Measurements from ENCODE around the gene NUTM2E. TPM values are rescaled to one million over a fixed set of nuclear protein-coding genes. Genes with fewer than 3 reads are reported as not detected.
"Not testable (repeated sequence)": the region's sequence is repeated elsewhere in the genome, so short reads cannot be mapped to it uniquely, and the experiment has no call there.

Gene NUTM2E
- total RNA-seq (1 to 10 TPM in 1 of 2 donors, under 1 TPM in 1; 0.31 to 1.1 TPM), polyA plus RNA-seq (under 1 TPM; 0.71 to 0.85 TPM)
- long read RNA-seq, donor 1 = 0 reads
- long read RNA-seq, donor 2 = 0 reads
- long read RNA-seq, donor 3 = 0 reads
- long read RNA-seq, donor 4 = 0 reads
- long read RNA-seq, donor 5 = 0 reads

GRCh38 chr10:79826496-79827215 lies at the start of gene NUTM2E:
Gene NUTM2E, plus strand, starts transcription at chr10:79826739. Its CDS starts 15,002 bp downstream, at chr10:79841741.
- H3K4me1 ChIP-seq (ENCODE audit: control insufficient read depth in 5 of 5, insufficient read depth in 5 of 5, low read length in 5 of 5); H3K27me3 ChIP-seq (ENCODE audit: control insufficient read depth in 3 of 3, insufficient read depth in 3 of 3, low read length in 2 of 3); H3K36me3 ChIP-seq (ENCODE audit: control insufficient read depth in 4 of 4, insufficient read depth in 4 of 4, low read length in 4 of 4); H3K9me3 ChIP-seq (ENCODE audit: control insufficient read depth in 4 of 4, insufficient read depth in 3 of 4, low read length in 3 of 4): not testable (repeated sequence)
- Histone ChIP-seq H3K27ac (ENCODE audit: low read depth in 1 of 2, low read length in 1 of 2) (peak within 1 kb of the TSS; percentile 91 to 96), H3K9ac (ENCODE audit: insufficient read depth in 1 of 2, low read length in 2 of 2) (peak within 1 kb of the TSS in 1 of 2 donors; percentile 49), H3K4me3 (peak within 1 kb of the TSS; percentile 58)
- 0 to 1% methylated on average over 56 to 74 of the region's 78 CpGs for whole genome bisulfite sequencing, 2 donors
- ATAC-seq (ENCODE audit: insufficient read depth, low FRiP score) (peak; percentile 97), DNase-seq (peak; percentile 91)

- H3K4me3 ChIP-seq; H3K27ac ChIP-seq (ENCODE audit: low read depth in 1 of 2, low read length in 1 of 2); ATAC-seq (ENCODE audit: insufficient read depth, low FRiP score); DNase-seq; H3K27me3 ChIP-seq (ENCODE audit: control insufficient read depth in 3 of 3, insufficient read depth in 3 of 3, low read length in 2 of 3); H3K9me3 ChIP-seq (ENCODE audit: control insufficient read depth in 4 of 4, insufficient read depth in 3 of 4, low read length in 3 of 4); H3K4me1 ChIP-seq (ENCODE audit: control insufficient read depth in 5 of 5, insufficient read depth in 5 of 5, low read length in 5 of 5); H3K36me3 ChIP-seq (ENCODE audit: control insufficient read depth in 4 of 4, insufficient read depth in 4 of 4, low read length in 4 of 4); H3K9ac ChIP-seq (ENCODE audit: insufficient read depth in 1 of 2, low read length in 2 of 2): not testable (repeated sequence)
Measured at GRCh38 chr10:79777997-79778396, 48.5 kb upstream of the NUTM2E start.

- ATAC-seq (ENCODE audit: insufficient read depth, low FRiP score) (peak; percentile 92), DNase-seq (peak; percentile 66 to 80 (median 71))
- WGBS, 2 donors = 0 to 4% methylated on average over 13 to 14 of the region's 14 CpGs
- not testable (repeated sequence) for H3K36me3 ChIP-seq (ENCODE audit: control insufficient read depth in 4 of 4, insufficient read depth in 4 of 4, low read length in 4 of 4); H3K27me3 ChIP-seq (ENCODE audit: control insufficient read depth in 3 of 3, insufficient read depth in 3 of 3, low read length in 2 of 3); H3K9me3 ChIP-seq (ENCODE audit: control insufficient read depth in 4 of 4, insufficient read depth in 3 of 4, low read length in 3 of 4); H3K27ac ChIP-seq (ENCODE audit: low read depth in 1 of 2, low read length in 1 of 2); H3K4me3 ChIP-seq; H3K9ac ChIP-seq (ENCODE audit: insufficient read depth in 1 of 2, low read length in 2 of 2); H3K4me1 ChIP-seq (ENCODE audit: control insufficient read depth in 5 of 5, insufficient read depth in 5 of 5, low read length in 5 of 5)
- TF ChIP-seq CTCF (IDR thresholded peaks at IDR 0.05; ENCODE audit: control extremely low read depth, extremely low read depth) = peak; percentile 33
Measured at GRCh38 chr10:79779310-79779938, 47.1 kb upstream of the NUTM2E start.

GRCh38 chr10:79779992-79780391 lies 46.5 kb upstream of the NUTM2E start:
- H3K9me3 ChIP-seq (ENCODE audit: control insufficient read depth in 4 of 4, insufficient read depth in 3 of 4, low read length in 3 of 4); H3K4me3 ChIP-seq; H3K27me3 ChIP-seq (ENCODE audit: control insufficient read depth in 3 of 3, insufficient read depth in 3 of 3, low read length in 2 of 3); ATAC-seq (ENCODE audit: insufficient read depth, low FRiP score); H3K9ac ChIP-seq (ENCODE audit: insufficient read depth in 1 of 2, low read length in 2 of 2); DNase-seq; H3K4me1 ChIP-seq (ENCODE audit: control insufficient read depth in 5 of 5, insufficient read depth in 5 of 5, low read length in 5 of 5); H3K27ac ChIP-seq (ENCODE audit: low read depth in 1 of 2, low read length in 1 of 2); H3K36me3 ChIP-seq (ENCODE audit: control insufficient read depth in 4 of 4, insufficient read depth in 4 of 4, low read length in 4 of 4): not testable (repeated sequence)
- 36 to 43% methylated on average over 1 of the region's 2 CpGs for WGBS, 2 donors

GRCh38 chr10:79781584-79781983 lies 45.0 kb upstream of the NUTM2E start:
- ATAC-seq (ENCODE audit: insufficient read depth, low FRiP score); DNase-seq; H3K27me3 ChIP-seq (ENCODE audit: control insufficient read depth in 3 of 3, insufficient read depth in 3 of 3, low read length in 2 of 3); H3K27ac ChIP-seq (ENCODE audit: low read depth in 1 of 2, low read length in 1 of 2); H3K9ac ChIP-seq (ENCODE audit: insufficient read depth in 1 of 2, low read length in 2 of 2); H3K4me3 ChIP-seq; H3K4me1 ChIP-seq (ENCODE audit: control insufficient read depth in 5 of 5, insufficient read depth in 5 of 5, low read length in 5 of 5); H3K9me3 ChIP-seq (ENCODE audit: control insufficient read depth in 4 of 4, insufficient read depth in 3 of 4, low read length in 3 of 4); H3K36me3 ChIP-seq (ENCODE audit: control insufficient read depth in 4 of 4, insufficient read depth in 4 of 4, low read length in 4 of 4): not testable (repeated sequence)
- 82 to 89% methylated on average over 3 of the region's 3 CpGs for WGBS, 2 donors

GRCh38 chr10:79787455-79787952 lies 39.0 kb upstream of the NUTM2E start:
- H3K4me3 ChIP-seq; H3K27ac ChIP-seq (ENCODE audit: low read depth in 1 of 2, low read length in 1 of 2); H3K4me1 ChIP-seq (ENCODE audit: control insufficient read depth in 5 of 5, insufficient read depth in 5 of 5, low read length in 5 of 5); ATAC-seq (ENCODE audit: insufficient read depth, low FRiP score); DNase-seq; H3K9ac ChIP-seq (ENCODE audit: insufficient read depth in 1 of 2, low read length in 2 of 2); H3K36me3 ChIP-seq (ENCODE audit: control insufficient read depth in 4 of 4, insufficient read depth in 4 of 4, low read length in 4 of 4); H3K27me3 ChIP-seq (ENCODE audit: control insufficient read depth in 3 of 3, insufficient read depth in 3 of 3, low read length in 2 of 3); H3K9me3 ChIP-seq (ENCODE audit: control insufficient read depth in 4 of 4, insufficient read depth in 3 of 4, low read length in 3 of 4): not testable (repeated sequence)

GRCh38 chr10:79789351-79789750 lies 37.2 kb upstream of the NUTM2E start:
- no CpG with 5 or more reads among the region's 2 CpGs for WGBS, 2 donors
- ATAC-seq (ENCODE audit: insufficient read depth, low FRiP score); DNase-seq: not testable (repeated sequence)

More at GRCh38 chr10:79789351-79789750, 37.2 kb upstream of the NUTM2E start:
- H3K27me3 ChIP-seq (ENCODE audit: control insufficient read depth in 3 of 3, insufficient read depth in 3 of 3, low read length in 2 of 3); H3K9ac ChIP-seq (ENCODE audit: insufficient read depth in 1 of 2, low read length in 2 of 2); H3K36me3 ChIP-seq (ENCODE audit: control insufficient read depth in 4 of 4, insufficient read depth in 4 of 4, low read length in 4 of 4); H3K4me3 ChIP-seq; H3K4me1 ChIP-seq (ENCODE audit: control insufficient read depth in 5 of 5, insufficient read depth in 5 of 5, low read length in 5 of 5); H3K27ac ChIP-seq (ENCODE audit: low read depth in 1 of 2, low read length in 1 of 2); H3K9me3 ChIP-seq (ENCODE audit: control insufficient read depth in 4 of 4, insufficient read depth in 3 of 4, low read length in 3 of 4): not testable (repeated sequence)
